GM12873 (cell line): Measurements from ENCODE around the gene GMDS.

Experiments
- CTCF ChIP-seq: IDR thresholded peaks from 2 replicates; pipeline ENCODE4 v1.5.1; 2012; ENCODE audit warnings: low read depth, mild to moderate bottlenecking, moderate library complexity, low read length, control low read depth; ENCODE audit not compliant: insufficient read depth; ENCODE audit errors: missing control alignments

The GMDS gene

GRCh38 chr6:2078888-2079287 is 166.5 kb downstream of the GMDS start:
- no peak for TF ChIP-seq CTCF

- TF ChIP-seq CTCF = no peak
Measured at GRCh38 chr6:2077826-2078225, 167.6 kb downstream of the GMDS start.

- no peak for TF ChIP-seq CTCF
Measured at GRCh38 chr6:2073476-2073875, 171.9 kb downstream of the GMDS start.

GRCh38 chr6:2072453-2072852 is 173.0 kb downstream of the GMDS start:
- TF ChIP-seq CTCF = no peak

- TF ChIP-seq CTCF = no peak
Measured at GRCh38 chr6:2063547-2063946, 181.9 kb downstream of the GMDS start.

- TF ChIP-seq CTCF = no peak
Measured at GRCh38 chr6:2061880-2062279, 183.5 kb downstream of the GMDS start.

GRCh38 chr6:2055911-2056310 is 189.5 kb downstream of the GMDS start:
- TF ChIP-seq CTCF = no peak
